Measurements from ENCODE around the gene TTC23.

GRCh38 chr15:99120050-99120777 lies 129.2 kb downstream of the TTC23 start:
- no peak for TF ChIP-seq REST (IDR thresholded peaks at IDR 0.05; ENCODE audit: insufficient replicate concordance, low read depth)
- TF ChIP-seq, protein P1, sequence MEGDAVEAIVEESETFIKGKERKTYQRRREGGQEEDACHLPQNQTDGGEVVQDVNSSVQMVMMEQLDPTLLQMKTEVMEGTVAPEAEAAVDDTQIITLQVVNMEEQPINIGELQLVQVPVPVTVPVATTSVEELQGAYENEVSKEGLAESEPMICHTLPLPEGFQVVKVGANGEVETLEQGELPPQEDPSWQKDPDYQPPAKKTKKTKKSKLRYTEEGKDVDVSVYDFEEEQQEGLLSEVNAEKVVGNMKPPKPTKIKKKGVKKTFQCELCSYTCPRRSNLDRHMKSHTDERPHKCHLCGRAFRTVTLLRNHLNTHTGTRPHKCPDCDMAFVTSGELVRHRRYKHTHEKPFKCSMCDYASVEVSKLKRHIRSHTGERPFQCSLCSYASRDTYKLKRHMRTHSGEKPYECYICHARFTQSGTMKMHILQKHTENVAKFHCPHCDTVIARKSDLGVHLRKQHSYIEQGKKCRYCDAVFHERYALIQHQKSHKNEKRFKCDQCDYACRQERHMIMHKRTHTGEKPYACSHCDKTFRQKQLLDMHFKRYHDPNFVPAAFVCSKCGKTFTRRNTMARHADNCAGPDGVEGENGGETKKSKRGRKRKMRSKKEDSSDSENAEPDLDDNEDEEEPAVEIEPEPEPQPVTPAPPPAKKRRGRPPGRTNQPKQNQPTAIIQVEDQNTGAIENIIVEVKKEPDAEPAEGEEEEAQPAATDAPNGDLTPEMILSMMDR (IDR thresholded peaks at IDR 0.05; ENCODE audit: insufficient read depth, low read length): no peak
- TF ChIP-seq POLR2AphosphoS5 (IDR thresholded peaks at IDR 0.05; ENCODE audit: low read depth): no peak
- TF ChIP-seq GABPA (IDR thresholded peaks at IDR 0.05; ENCODE audit: low read depth): no peak
